Large intestine (tissue), 3 donors: ENCODE measurements around the gene ZNF516. TPM values are rescaled to one million over a fixed set of nuclear protein-coding genes. Genes with fewer than 3 reads are reported as not detected.

ENCODE experiments used
- DNase-seq, 2 donors: peaks; one replicate each; pipeline versions ENCODE4 v3.0.0 to v3.0.0-alpha.2; 2013
- H3K27ac ChIP-seq: one replicate; pipeline ENCODE4 v1.5.1; 2013; ENCODE audit warnings: low read length
- H3K27me3 ChIP-seq: 2 replicates; pipeline ENCODE4 v1.6.1; 2013; ENCODE audit warnings: low read length; ENCODE audit not compliant: control insufficient read depth, insufficient read depth
- H3K36me3 ChIP-seq: 2 replicates; pipeline ENCODE4 v1.6.1; 2013; ENCODE audit warnings: low read length; ENCODE audit not compliant: control insufficient read depth, insufficient read depth
- H3K4me1 ChIP-seq: one replicate; pipeline ENCODE4 v1.6.1; 2013; ENCODE audit warnings: low read length; ENCODE audit not compliant: control insufficient read depth, insufficient read depth
- H3K4me3 ChIP-seq: one replicate; pipeline ENCODE4 v1.5.1; 2013; ENCODE audit warnings: low read length
- H3K9me3 ChIP-seq: one replicate; pipeline ENCODE4 v1.6.1; 2013; ENCODE audit warnings: mild to moderate bottlenecking, low read depth, low read length, moderate library complexity; ENCODE audit not compliant: control insufficient read depth
- WGBS: methylation state at CpG from one replicate; pipeline ENCODE4 v1.1.5; 2013; ENCODE audit warnings: low lambda C conversion rate; ENCODE audit not compliant: insufficient coverage; 5-methylcytosine and 5-hydroxymethylcytosine counted together
- polyA plus RNA-seq: library from polyadenylated mRNA; unstranded; fragments of 120-200 nt; gene quantifications from one replicate; pipeline ENCODE4 v1.2.1, GENCODE V29; 2013

ZNF516 gene
- polyA plus RNA-seq, 1 donor, result 18.4 TPM

GRCh38 chr18:76370201-76370600 is 124.8 kb downstream of the ZNF516 start:
- Histone ChIP-seq H3K27ac (no peak overlapping the region), H3K4me1 (no peaks in the 10 kb centered on the region), H3K36me3 (peaks cover 46% of the 10 kb centered on the region), H3K9me3 (no peaks in the 10 kb centered on the region), H3K27me3 (no peaks in the 10 kb centered on the region), H3K4me3 (no peak overlapping the region)
- no CpG with 5 or more reads among the region's 12 CpGs for WGBS
- no peak for DNase-seq

DNA sequence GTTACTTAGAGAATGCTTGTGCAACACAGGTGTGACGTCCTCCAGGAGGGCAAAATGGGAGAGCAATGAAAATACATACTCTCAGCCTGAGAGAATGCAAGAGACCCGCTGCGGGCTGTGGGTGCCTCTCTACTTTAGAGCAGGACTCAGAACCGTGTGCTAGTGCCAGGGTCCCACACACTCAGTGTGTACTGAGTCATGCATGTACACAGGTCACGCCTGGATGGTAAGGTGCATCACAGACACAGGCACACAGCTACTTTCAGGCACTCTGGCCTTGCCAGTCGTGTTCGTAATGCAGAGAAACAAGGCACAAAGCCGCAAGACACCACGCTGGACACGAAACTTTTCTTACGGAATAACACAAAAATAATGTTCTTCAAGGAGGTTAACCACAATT is 125.3 kb downstream of the ZNF516 start:
- H3K36me3 ChIP-seq, result peaks cover 46% of the 10 kb centered on the region
- no peaks in the 10 kb centered on the region for H3K27me3 ChIP-seq
- no peak overlapping the region for H3K4me3 ChIP-seq
- no peaks in the 10 kb centered on the region for H3K9me3 ChIP-seq
- no peak overlapping the region for H3K27ac ChIP-seq
- no peaks in the 10 kb centered on the region for H3K4me1 ChIP-seq
- WGBS, result 96% methylated on average over 4 of the region's 11 CpGs
- no peak for DNase-seq

GRCh38 chr18:76368976-76369375 is 126.1 kb downstream of the ZNF516 start:
- H3K4me1 ChIP-seq, result no peaks in the 10 kb centered on the region
- H3K4me3 ChIP-seq, result no peak overlapping the region
- no peak overlapping the region for H3K27ac ChIP-seq
- DNase-seq, result no peak
- H3K36me3 ChIP-seq, result peaks cover 49% of the 10 kb centered on the region
- no peaks in the 10 kb centered on the region for H3K27me3 ChIP-seq
- 100% methylated on average over 1 of the region's 5 CpGs for WGBS
- H3K9me3 ChIP-seq, result no peaks in the 10 kb centered on the region

- H3K4me1 ChIP-seq, result no peaks in the 10 kb centered on the region
- no peak for DNase-seq
- no peaks in the 10 kb centered on the region for H3K27me3 ChIP-seq
- no CpG with 5 or more reads among the region's 3 CpGs for WGBS
- no peak overlapping the region for H3K27ac ChIP-seq
- H3K4me3 ChIP-seq, result no peak overlapping the region
- H3K36me3 ChIP-seq, result peaks cover 52% of the 10 kb centered on the region
- no peaks in the 10 kb centered on the region for H3K9me3 ChIP-seq
Observed at GRCh38 chr18:76368271-76368670, 126.8 kb downstream of the ZNF516 start.

DNA sequence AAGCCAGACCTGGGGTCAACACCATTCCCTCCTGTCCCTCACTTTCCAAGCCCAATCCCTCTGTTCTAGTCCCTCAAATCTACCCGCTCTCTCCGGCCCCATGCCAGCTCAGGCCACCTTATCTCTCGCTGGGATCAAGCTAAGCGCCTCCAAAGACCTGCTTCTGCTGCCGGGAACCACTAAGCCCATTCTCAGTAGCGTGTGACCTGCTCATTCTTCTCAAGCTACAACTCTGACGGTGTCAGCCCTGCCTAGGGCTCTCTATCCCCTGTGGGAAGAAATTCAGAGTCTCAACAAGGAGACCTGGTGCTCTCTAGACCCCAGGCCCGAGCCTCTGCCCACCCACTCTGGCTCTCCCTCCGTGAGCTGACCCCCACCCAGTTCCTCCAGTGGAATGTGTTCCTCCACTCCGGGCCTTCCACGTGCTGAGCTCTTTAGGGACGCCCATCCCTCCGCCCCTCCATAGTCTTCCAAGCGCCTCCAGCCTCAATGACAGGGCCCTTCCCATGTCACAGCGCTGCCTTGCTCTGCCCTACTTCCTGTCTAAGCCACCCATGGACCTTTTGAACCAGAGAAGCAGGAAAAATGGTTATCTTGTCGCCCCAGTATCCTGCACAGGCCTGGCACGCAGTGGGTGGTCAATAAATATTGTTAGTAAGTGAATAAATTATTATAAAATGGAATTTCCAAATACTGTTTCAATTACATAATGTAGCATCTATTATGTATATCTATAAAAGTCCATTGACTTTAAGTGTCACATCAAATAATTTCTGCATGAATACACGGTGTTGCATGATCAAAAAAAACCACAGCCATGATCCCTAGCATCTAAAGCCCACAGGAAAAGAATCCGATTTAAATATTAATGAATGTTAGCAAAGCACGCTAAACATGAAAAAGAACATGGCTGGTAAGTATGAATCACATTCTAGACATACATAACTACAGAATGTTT is 127.6 kb downstream of the ZNF516 start:
- no peak overlapping the region for H3K4me3 ChIP-seq
- peaks cover 57% of the 10 kb centered on the region for H3K36me3 ChIP-seq
- no peaks in the 10 kb centered on the region for H3K4me1 ChIP-seq
- H3K9me3 ChIP-seq, result no peaks in the 10 kb centered on the region
- DNase-seq, result no peak
- no peaks in the 10 kb centered on the region for H3K27me3 ChIP-seq
- no peak overlapping the region for H3K27ac ChIP-seq
- 89% methylated on average over 6 of the region's 20 CpGs for WGBS

- H3K9me3 ChIP-seq, result no peaks in the 10 kb centered on the region
- no peaks in the 10 kb centered on the region for H3K4me1 ChIP-seq
- no peak overlapping the region for H3K27ac ChIP-seq
- H3K27me3 ChIP-seq, result no peaks in the 10 kb centered on the region
- H3K36me3 ChIP-seq, result peaks cover 54% of the 10 kb centered on the region
- WGBS, result no CpG with 5 or more reads among the region's 10 CpGs
- no peak overlapping the region for H3K4me3 ChIP-seq
- no peak for DNase-seq
Observed at GRCh38 chr18:76365561-76365960, 129.5 kb downstream of the ZNF516 start.

GRCh38 chr18:76364282-76365259 is 130.5 kb downstream of the ZNF516 start:
- Histone ChIP-seq H3K4me1 (no peaks in the 10 kb centered on the region), H3K27me3 (no peaks in the 10 kb centered on the region), H3K4me3 (no peak overlapping the region), H3K27ac (no peak overlapping the region), H3K36me3 (peaks cover 51% of the 10 kb centered on the region), H3K9me3 (no peaks in the 10 kb centered on the region)
- DNase-seq, result no peak
- 93% methylated on average over 5 of the region's 14 CpGs for WGBS

- Histone ChIP-seq H3K4me3 (no peak overlapping the region), H3K9me3 (no peaks in the 10 kb centered on the region), H3K36me3 (peaks cover 55% of the 10 kb centered on the region), H3K4me1 (no peaks in the 10 kb centered on the region), H3K27ac (no peak overlapping the region), H3K27me3 (no peaks in the 10 kb centered on the region)
- WGBS, result 80% methylated on average over 1 of the region's 12 CpGs
- DNase-seq, result no peak
Observed at GRCh38 chr18:76363436-76364120, 131.5 kb downstream of the ZNF516 start.

- no peak for DNase-seq
- no peak overlapping the region for H3K4me3 ChIP-seq
- no peaks in the 10 kb centered on the region for H3K27me3 ChIP-seq
- H3K27ac ChIP-seq, result no peak overlapping the region
- WGBS, result 90% methylated on average over 2 of the region's 7 CpGs
- H3K36me3 ChIP-seq, result peaks cover 62% of the 10 kb centered on the region
- no peaks in the 10 kb centered on the region for H3K9me3 ChIP-seq
- no peaks in the 10 kb centered on the region for H3K4me1 ChIP-seq
Observed at GRCh38 chr18:76362676-76363075, 132.4 kb downstream of the ZNF516 start.

DNA sequence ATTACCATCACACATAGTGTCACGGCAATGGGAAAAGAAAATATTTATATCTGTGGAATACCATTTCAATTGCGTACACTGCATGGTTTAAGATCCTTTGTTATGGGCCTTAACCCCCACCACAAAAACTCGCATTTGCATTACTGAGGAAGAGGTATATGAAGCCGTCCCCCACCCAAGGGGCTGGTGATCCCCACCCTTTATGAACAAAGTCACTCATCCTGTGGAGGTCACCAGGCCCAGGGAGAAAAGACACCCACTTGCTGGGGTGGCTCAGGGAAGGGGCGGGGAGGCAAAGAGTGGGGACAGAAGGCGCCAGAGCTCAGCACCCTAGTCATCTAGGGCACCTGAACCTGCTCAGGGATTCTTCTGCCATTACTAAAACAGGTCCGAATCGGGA is 133.8 kb downstream of the ZNF516 start:
- WGBS, result no CpG with 5 or more reads among the region's 8 CpGs
- Histone ChIP-seq H3K4me3 (no peak overlapping the region), H3K9me3 (peaks cover 3% of the 10 kb centered on the region), H3K36me3 (peaks cover 62% of the 10 kb centered on the region), H3K4me1 (no peaks in the 10 kb centered on the region), H3K27ac (no peak overlapping the region), H3K27me3 (no peaks in the 10 kb centered on the region)
- no peak for DNase-seq
